ENCODE data around the gene ZNF207.
"Not testable (repeated sequence)": the region's sequence is repeated elsewhere in the genome, so short reads cannot be mapped to it uniquely, and the experiment has no call there.

Gene ZNF207

DNA sequence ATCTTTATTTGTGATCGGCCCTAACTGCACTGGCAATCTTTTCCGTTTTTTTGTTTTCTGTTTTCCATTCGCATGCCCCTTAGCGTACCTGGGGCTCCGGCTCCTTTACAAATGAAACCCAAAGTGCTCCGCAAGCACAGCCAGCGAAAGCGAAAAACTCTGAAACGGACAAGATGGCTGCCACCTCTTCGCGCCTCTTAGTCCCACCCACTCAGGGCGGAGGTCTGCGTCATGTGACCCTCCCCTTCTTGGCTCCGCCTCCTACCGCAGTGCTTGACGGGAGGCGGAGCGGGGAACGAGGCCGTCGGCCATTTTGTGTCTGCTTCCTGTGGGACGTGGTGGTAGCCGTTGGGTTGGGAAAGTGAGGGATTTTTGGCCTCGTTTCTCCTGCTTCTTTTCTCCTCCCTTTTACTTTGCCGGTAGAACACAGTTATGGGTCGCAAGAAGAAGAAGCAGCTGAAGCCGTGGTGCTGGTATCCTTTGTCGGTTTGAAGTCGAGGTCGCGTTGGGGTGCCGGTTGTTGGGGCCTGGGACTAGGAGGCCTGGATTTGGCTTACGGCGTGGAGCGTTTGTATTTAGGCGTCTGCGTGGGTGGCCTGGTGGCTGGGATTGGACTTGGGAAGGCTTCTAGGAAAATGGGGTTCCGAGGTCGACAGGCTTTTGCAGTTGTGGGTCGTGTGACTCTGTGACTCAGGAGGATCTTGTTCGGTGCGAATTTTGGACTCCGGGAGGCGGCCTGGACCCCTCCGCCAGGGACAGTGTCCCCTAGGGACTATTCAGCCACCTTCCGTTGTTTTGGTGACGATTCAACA lies at the start of gene ZNF207:
TSS of gene ZNF207 (plus strand) at position 304 of the 812 bp plus-strand sequence. CDS start at position 433, 129 bp downstream.
- FAIRE-seq = peak; percentile 54

DNA sequence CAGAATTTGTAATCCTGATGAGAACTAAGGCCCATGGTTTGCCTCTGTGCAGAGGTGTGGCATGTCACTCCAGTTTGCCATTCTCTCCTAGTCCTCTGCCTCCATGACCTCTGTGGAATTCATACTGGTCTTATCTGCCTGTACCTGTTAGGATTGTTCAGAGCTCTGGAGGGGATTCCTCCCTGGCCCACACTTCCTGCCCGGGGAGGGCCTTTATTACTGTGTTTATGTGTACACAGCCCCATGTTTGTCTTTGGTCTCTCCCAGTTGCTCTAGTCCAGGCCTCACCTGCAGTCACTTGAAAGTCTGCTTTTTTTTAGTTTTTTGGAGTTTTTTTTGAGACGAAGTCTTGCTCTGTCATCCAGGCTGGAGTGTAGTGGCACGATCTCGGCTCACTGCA lies 47.9 kb upstream of the ZNF207 start:
- no peak for FAIRE-seq

DNA sequence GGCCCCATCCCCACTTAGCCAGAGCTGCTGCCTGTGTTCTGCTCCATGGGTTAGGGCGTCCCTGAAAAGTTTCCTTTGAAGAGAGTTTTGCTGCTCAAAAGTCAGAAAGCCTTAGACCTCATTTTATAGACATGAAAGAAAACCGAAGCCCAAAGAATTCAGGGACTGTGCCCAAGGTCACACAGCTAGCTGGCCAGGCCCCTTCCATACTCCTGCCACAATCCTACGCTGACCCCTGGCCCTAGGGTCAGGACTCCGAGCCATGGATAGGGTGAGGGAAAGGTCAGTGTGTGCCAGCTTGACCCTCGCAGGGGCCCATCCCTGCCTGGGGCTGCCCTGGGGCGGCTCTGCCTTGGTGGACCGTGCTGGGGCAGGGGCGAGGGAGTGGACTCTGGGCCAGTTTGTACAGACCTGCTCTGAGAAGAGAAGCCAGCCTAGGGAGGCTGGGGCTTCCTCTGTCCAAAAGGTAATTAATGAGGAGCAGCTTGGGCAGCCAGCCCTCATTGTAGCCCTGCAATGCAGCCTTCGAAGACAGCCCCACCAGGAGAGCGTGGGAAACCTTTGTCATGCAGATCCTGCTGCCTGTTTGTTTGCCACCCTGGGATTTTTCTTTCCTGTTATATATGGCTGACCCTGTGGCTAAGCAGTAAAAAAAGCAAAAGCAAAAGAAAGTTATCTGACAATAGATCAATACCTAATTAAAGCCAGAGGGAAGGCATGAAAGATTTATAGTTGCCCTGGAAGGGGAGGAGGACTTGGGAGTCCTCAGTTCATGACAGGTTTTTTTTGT lies 46.9 kb upstream of the ZNF207 start:
- FAIRE-seq = no peak

GRCh38 chr17:32303781-32304288 lies 46.1 kb upstream of the ZNF207 start:
- no peak for FAIRE-seq

GRCh38 chr17:32305049-32305448 lies 44.9 kb upstream of the ZNF207 start:
- FAIRE-seq = no peak

DNA sequence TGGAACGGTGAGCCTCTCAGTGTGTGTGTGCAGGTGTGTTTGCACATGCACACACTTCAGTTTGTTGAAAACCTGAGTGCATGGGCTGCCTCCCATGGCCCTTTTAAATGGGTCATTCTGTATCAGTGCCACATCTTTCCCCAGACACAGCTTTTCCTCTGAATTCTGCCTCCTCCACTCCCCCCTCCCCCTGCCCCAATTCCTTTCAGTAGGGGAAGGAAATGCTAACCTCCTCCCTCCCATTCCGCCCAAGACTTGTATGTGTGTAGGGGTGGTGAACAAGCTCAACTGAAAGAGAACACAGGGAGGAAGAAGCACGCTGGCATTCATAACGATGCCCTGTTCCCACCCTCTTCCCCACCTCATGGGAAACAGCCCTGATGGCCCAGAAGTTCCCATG lies 42.3 kb upstream of the ZNF207 start:
- FAIRE-seq = no peak

- no peak for FAIRE-seq
Measured at GRCh38 chr17:32311028-32311536, 38.9 kb upstream of the ZNF207 start.

- FAIRE-seq = no peak
Measured at GRCh38 chr17:32314636-32315035, 35.3 kb upstream of the ZNF207 start.

DNA sequence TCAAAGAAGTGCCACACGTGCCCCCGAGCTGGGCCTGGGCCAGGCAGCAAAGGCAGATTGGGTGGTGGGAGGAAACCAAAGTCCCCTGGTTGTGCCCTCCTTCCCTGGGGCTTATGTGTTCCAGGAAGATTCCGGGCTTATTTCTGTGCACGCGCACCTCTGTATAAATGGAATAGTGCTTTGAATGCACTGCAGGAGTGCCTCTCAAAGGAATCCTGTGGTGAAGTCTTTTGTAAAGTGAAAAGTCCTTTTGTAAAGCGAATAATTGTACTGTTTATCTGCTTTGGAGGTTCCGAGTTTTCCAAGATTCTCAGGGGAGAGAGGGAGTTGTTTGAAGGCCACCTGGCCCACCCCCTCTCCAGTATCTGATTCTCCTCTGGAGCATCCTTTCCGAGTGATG lies 34.8 kb upstream of the ZNF207 start:
- FAIRE-seq = no peak

DNA sequence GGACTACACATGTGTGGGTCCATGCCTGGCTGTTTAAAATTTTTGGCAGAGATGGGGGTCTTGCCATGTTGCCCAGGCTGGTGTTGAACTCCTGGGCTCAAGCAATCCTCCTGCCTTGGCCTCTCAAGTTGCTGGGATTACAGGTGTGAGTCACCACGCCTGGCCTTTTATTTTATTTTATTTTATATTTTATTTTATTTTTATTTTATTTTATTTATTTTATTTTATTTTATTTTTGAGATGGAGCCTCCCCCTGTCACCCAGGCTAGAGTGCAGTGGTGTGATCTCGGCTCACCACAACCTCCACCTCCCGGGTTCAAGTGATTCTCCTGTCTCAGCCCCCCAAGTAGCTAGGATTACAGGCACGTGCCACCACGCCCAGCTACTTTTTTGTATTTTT lies 33.3 kb upstream of the ZNF207 start:
- not testable (repeated sequence) for FAIRE-seq

GRCh38 chr17:32317353-32317752 lies 32.6 kb upstream of the ZNF207 start:
- FAIRE-seq = no peak

- FAIRE-seq = no peak
Measured at GRCh38 chr17:32318071-32318470, 31.9 kb upstream of the ZNF207 start.

GRCh38 chr17:32319548-32319905 lies 30.4 kb upstream of the ZNF207 start:
- FAIRE-seq = no peak

GRCh38 chr17:32320080-32320479 lies 29.9 kb upstream of the ZNF207 start:
- FAIRE-seq = not testable (repeated sequence)

DNA sequence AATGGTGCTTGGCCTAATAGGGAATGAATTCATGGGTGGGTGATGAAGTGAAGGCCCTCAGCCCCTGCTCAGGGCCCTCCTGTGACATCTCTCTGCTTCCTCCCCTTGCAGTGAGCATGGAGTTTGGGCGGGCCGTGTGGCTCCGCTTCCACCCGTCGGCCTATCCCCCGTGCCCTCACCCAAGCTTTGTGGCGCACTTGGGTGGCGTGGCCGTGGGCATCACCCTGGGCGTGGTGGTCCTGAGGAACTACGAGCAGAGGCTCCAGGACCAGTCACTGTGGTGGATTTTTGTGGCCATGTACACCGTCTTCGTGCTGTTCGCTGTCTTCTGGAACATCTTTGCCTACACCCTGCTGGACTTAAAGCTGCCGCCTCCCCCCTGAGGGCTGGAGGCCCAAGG lies 29.1 kb upstream of the ZNF207 start:
- FAIRE-seq = no peak

GRCh38 chr17:32323046-32323445 lies 26.9 kb upstream of the ZNF207 start:
- no peak for FAIRE-seq

DNA sequence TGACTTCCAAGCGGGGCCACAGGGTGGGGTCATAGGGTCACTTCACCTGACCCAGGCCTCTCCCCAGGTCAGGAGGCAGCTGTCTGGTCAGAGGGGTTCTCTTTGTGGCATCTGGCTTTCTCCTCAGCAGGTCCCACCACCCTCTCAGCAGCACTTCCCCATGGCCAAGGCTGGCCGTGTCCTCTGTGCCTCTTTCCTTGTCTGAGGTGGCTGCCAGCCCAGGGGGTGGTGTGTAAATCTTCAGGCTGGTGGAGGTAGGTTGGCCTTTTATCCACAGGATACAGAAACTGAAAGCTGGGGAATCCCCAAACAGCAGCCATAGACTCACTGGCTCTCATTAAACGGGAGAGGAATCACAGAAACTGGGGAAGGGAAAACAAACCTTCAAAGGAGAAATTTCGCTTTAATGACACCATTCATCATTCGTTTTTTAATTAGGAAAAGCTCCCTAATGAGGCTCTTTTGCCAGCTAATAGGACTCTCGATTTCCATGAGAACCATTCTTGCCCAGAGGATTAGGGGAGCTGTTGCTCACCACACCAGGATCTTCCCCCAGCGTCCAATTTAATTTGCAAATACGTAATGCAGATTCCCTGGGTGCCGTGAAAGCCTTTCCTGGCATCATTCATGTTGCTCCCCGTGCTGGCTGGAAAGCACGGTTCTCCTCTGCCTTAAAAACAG lies 26.0 kb upstream of the ZNF207 start:
- no peak for FAIRE-seq

DNA sequence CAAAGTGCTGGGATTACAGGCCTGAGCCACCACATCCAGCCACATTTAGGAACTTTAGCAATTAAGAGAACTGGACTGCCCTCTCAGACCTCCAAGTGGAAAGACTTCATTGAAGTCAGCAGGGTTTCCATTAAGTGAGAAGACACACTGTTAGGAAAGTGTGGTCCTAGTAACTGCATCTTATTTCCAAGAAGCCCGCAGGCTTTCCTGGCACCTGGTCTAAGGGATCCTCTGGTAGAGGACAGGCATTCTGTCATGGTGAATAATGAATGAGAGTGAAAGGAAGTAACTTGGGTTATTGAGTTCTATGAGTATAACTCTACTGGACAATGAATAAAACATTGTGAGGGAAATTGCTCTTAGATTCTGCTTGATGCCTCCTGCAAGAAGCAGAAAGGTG lies 22.0 kb upstream of the ZNF207 start:
- no peak for FAIRE-seq

- no peak for FAIRE-seq
Measured at GRCh38 chr17:32330147-32330546, 19.8 kb upstream of the ZNF207 start.

DNA sequence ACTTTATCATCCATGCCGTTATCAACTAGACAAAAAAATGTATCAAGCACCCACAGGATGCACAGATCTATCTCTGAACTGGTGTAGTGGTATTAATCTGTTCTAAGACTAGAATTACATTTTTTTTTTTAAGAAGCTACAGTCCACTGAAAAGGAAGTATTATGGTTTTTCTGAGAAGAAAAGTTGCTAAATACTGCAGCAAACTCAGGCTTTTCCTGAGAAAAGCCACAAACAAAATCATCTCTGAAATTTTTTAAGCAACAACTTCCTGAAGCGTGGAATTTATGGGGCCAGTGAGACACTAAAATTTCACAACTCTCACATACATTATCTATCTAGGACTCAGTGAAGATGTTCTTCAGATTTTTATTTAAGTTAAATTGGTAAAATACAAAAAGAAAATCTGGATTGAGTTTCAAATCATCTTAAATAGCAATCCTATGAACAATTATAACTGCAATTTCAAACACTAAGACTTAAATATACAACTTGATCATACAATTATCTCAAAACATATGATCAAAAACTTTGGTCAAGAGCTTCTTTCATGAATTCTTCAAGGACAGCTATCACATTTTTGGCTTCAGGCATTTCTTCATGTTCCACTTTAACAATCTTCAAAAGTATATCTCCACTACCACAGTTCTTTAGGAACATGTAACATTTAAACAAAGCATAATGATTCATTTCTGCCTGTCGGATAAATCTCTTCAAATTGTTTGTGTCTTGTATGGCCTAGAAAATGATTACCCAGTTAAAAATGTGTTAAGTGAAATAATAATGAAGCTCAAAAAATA lies 18.5 kb upstream of the ZNF207 start:
- no peak for FAIRE-seq

GRCh38 chr17:32333187-32333586 lies 16.8 kb upstream of the ZNF207 start:
- FAIRE-seq = no peak

DNA sequence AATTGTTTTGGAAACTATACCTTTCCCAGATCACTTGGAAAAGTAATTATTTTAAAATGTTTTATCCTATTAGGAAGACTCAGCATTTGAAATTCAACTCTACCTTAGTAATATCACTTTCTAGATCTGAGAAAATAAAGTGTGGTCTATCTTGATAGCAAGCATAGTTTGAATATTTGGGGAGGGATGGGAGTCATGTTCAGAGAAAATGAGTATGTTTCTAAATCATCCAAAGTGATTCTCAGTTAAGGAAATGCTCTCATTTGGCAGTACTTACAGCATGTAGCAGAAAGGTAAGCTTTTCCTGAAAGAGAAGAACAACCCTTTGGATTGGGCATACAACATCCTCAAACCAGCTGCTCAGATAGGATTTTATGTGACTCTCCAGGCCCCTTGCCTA lies 14.9 kb upstream of the ZNF207 start:
- FAIRE-seq = no peak

All from TTC549 (cell line).